Measurements from ENCODE around the gene B4GALT5.

GRCh38 chr20:49642816-49643215 lies 70.9 kb downstream of the B4GALT5 start:
- no peak for TF ChIP-seq SNAI2 (CRISPR knock-in tag; IDR thresholded peaks at IDR 0.05)
- TF ChIP-seq ZNF565 (CRISPR knock-in tag; conservative IDR thresholded peaks at IDR 0.05; ENCODE audit: low read depth) = no peak
- no peak for TF ChIP-seq PATZ1 (CRISPR knock-in tag; IDR thresholded peaks at IDR 0.05; ENCODE audit: borderline replicate concordance)
- no peak for TF ChIP-seq OSR1 (CRISPR knock-in tag; IDR thresholded peaks at IDR 0.05)
- no peak for TF ChIP-seq ZFP30 (CRISPR knock-in tag; IDR thresholded peaks at IDR 0.05)
- TF ChIP-seq ZNF70 (CRISPR knock-in tag; IDR thresholded peaks at IDR 0.05) = no peak
- no peak for TF ChIP-seq PPARA (CRISPR knock-in tag; IDR thresholded peaks at IDR 0.05; ENCODE audit: borderline replicate concordance)
- TF ChIP-seq TCF4 (CRISPR knock-in tag; IDR thresholded peaks at IDR 0.05; ENCODE audit: borderline replicate concordance) = no peak
- TF ChIP-seq ARNTL (CRISPR knock-in tag; IDR thresholded peaks at IDR 0.05; ENCODE audit: borderline replicate concordance, low read depth) = no peak
- no peak for TF ChIP-seq TOX (CRISPR knock-in tag; IDR thresholded peaks at IDR 0.05; ENCODE audit: borderline replicate concordance)
- TF ChIP-seq ZNF8 (CRISPR knock-in tag; IDR thresholded peaks at IDR 0.05) = no peak
- TF ChIP-seq CSDC2 (CRISPR knock-in tag; IDR thresholded peaks at IDR 0.05) = no peak
- TF ChIP-seq ZC3H10 (CRISPR knock-in tag; IDR thresholded peaks at IDR 0.05) = no peak
- TF ChIP-seq BACH2 (CRISPR knock-in tag; IDR thresholded peaks at IDR 0.05; ENCODE audit: borderline replicate concordance) = no peak

Measured in SK-N-SH treated with all-trans-retinoic acid at 6 μM for 48 hours (cell line).